SK-N-SH treated with all-trans-retinoic acid at 6 μM for 48 hours (cell line): Measurements from ENCODE around the gene AKAP6.

Experiments used
- ARNTL ChIP-seq: fragments of 450-650 bp; formaldehyde crosslinking; IDR thresholded peaks from 2 replicates; pipeline ENCODE4 v1.5.0; 2020; ENCODE audit warnings: low read depth, mild to moderate bottlenecking, moderate library complexity, borderline replicate concordance
- CSDC2 ChIP-seq: fragments of 250-450 bp; sonication (Bioruptor Pico); IDR thresholded peaks from 2 replicates; pipeline ENCODE4 v1.5.0; 2020; ENCODE audit warnings: mild to moderate bottlenecking, moderate library complexity
- GLIS3 ChIP-seq: fragments of 250-450 bp; sonication (Bioruptor Pico); IDR thresholded peaks from 2 replicates; pipeline ENCODE4 v1.5.0; 2020; ENCODE audit warnings: mild to moderate bottlenecking, moderate library complexity
- PPARA ChIP-seq: fragments of 250-450 bp; sonication (Bioruptor Pico); IDR thresholded peaks from 2 replicates; pipeline ENCODE4 v1.5.0; 2020; ENCODE audit warnings: mild to moderate bottlenecking, borderline replicate concordance
- SNAI2 ChIP-seq: fragments of 250-450 bp; sonication (Bioruptor Pico); IDR thresholded peaks from 2 replicates; pipeline ENCODE4 v1.5.0; 2020; ENCODE audit warnings: mild to moderate bottlenecking, moderate library complexity
- TCF4 ChIP-seq: fragments of 250-450 bp; sonication (Bioruptor Pico); IDR thresholded peaks from 2 replicates; pipeline ENCODE4 v1.8.0; 2021; ENCODE audit warnings: mild to moderate bottlenecking, moderate library complexity, borderline replicate concordance
- TOX ChIP-seq: fragments of 250-450 bp; sonication (Bioruptor Pico); IDR thresholded peaks from 2 replicates; pipeline ENCODE4 v1.8.0; 2021; ENCODE audit warnings: mild to moderate bottlenecking, moderate library complexity, borderline replicate concordance
- ZFP30 ChIP-seq: fragments of 450-650 bp; formaldehyde crosslinking; IDR thresholded peaks from 2 replicates; pipeline ENCODE4 v1.5.0; 2022; ENCODE audit warnings: mild to moderate bottlenecking, moderate library complexity
- TF ChIP-seq, protein P1 (sequence below): fragments of 250-450 bp; sonication (Bioruptor Pico); IDR thresholded peaks from 2 replicates; pipeline ENCODE4 v1.8.0; 2021; ENCODE audit warnings: low read depth, mild to moderate bottlenecking, moderate library complexity, borderline replicate concordance
- TF ChIP-seq, protein P2 (sequence below): fragments of 250-450 bp; sonication (Bioruptor Pico); IDR thresholded peaks from 2 replicates; pipeline ENCODE4 v1.8.0; 2020; ENCODE audit warnings: mild to moderate bottlenecking, moderate library complexity, borderline replicate concordance
- TF ChIP-seq, protein P3 (sequence below): fragments of 250-450 bp; sonication (Bioruptor Pico); IDR thresholded peaks from 2 replicates; pipeline ENCODE4 v1.5.0; 2020; ENCODE audit warnings: mild to moderate bottlenecking, moderate library complexity
- TF ChIP-seq, protein P4 (sequence below): fragments of 250-450 bp; sonication (Bioruptor Pico); IDR thresholded peaks from 2 replicates; pipeline ENCODE4 v1.5.1; 2020; ENCODE audit warnings: low read depth, mild to moderate bottlenecking, moderate library complexity
- TF ChIP-seq, protein P5 (sequence below): fragments of 250-450 bp; sonication (Bioruptor Pico); IDR thresholded peaks from 2 replicates; pipeline ENCODE4 v1.5.1; 2021; ENCODE audit warnings: mild to moderate bottlenecking, moderate library complexity

DNA sequence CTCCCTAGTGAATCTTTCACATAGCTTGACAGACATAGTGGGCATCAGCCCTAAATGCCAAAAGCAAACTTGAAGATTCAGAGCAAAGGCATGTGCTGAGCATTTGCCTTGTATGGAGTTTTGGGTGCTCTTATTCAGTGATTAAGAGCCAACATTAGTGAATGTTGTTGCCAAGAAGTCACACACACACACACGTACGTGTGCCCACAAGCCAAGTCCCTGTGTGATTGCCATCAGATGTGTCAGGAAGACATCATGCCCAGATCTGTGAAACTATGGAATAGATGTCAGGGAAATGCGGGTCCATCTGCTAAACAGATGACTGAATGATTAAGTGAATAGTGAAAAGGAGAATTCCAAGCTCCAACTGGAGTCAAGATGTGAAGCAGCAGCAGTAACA is 149.0 kb downstream of the AKAP6 start:
- TF ChIP-seq ARNTL (CRISPR knock-in tag) (no peak), TOX (CRISPR knock-in tag) (no peak), GLIS3 (CRISPR knock-in tag) (no peak; the same call in 1 of the 2 replicates), TCF4 (CRISPR knock-in tag) (peak; percentile 77), CSDC2 (CRISPR knock-in tag) (0 out of 2 replicates have a peak, but pooled peaks have one; percentile 25), SNAI2 (CRISPR knock-in tag) (no peak), ZFP30 (no peak), PPARA (no peak)
- TF ChIP-seq, protein P1, sequence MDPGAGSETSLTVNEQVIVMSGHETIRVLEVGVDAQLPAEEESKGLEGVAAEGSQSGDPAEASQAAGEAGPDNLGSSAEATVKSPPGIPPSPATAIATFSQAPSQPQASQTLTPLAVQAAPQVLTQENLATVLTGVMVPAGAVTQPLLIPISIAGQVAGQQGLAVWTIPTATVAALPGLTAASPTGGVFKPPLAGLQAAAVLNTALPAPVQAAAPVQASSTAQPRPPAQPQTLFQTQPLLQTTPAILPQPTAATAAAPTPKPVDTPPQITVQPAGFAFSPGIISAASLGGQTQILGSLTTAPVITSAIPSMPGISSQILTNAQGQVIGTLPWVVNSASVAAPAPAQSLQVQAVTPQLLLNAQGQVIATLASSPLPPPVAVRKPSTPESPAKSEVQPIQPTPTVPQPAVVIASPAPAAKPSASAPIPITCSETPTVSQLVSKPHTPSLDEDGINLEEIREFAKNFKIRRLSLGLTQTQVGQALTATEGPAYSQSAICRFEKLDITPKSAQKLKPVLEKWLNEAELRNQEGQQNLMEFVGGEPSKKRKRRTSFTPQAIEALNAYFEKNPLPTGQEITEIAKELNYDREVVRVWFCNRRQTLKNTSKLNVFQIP (CRISPR knock-in tag), result no peak
- TF ChIP-seq, protein P2, sequence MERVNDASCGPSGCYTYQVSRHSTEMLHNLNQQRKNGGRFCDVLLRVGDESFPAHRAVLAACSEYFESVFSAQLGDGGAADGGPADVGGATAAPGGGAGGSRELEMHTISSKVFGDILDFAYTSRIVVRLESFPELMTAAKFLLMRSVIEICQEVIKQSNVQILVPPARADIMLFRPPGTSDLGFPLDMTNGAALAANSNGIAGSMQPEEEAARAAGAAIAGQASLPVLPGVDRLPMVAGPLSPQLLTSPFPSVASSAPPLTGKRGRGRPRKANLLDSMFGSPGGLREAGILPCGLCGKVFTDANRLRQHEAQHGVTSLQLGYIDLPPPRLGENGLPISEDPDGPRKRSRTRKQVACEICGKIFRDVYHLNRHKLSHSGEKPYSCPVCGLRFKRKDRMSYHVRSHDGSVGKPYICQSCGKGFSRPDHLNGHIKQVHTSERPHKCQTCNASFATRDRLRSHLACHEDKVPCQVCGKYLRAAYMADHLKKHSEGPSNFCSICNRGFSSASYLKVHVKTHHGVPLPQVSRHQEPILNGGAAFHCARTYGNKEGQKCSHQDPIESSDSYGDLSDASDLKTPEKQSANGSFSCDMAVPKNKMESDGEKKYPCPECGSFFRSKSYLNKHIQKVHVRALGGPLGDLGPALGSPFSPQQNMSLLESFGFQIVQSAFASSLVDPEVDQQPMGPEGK (CRISPR knock-in tag), result no peak
- TF ChIP-seq, protein P3, sequence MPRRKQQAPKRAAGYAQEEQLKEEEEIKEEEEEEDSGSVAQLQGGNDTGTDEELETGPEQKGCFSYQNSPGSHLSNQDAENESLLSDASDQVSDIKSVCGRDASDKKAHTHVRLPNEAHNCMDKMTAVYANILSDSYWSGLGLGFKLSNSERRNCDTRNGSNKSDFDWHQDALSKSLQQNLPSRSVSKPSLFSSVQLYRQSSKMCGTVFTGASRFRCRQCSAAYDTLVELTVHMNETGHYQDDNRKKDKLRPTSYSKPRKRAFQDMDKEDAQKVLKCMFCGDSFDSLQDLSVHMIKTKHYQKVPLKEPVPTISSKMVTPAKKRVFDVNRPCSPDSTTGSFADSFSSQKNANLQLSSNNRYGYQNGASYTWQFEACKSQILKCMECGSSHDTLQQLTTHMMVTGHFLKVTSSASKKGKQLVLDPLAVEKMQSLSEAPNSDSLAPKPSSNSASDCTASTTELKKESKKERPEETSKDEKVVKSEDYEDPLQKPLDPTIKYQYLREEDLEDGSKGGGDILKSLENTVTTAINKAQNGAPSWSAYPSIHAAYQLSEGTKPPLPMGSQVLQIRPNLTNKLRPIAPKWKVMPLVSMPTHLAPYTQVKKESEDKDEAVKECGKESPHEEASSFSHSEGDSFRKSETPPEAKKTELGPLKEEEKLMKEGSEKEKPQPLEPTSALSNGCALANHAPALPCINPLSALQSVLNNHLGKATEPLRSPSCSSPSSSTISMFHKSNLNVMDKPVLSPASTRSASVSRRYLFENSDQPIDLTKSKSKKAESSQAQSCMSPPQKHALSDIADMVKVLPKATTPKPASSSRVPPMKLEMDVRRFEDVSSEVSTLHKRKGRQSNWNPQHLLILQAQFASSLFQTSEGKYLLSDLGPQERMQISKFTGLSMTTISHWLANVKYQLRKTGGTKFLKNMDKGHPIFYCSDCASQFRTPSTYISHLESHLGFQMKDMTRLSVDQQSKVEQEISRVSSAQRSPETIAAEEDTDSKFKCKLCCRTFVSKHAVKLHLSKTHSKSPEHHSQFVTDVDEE (CRISPR knock-in tag), result no peak
- TF ChIP-seq, protein P4, sequence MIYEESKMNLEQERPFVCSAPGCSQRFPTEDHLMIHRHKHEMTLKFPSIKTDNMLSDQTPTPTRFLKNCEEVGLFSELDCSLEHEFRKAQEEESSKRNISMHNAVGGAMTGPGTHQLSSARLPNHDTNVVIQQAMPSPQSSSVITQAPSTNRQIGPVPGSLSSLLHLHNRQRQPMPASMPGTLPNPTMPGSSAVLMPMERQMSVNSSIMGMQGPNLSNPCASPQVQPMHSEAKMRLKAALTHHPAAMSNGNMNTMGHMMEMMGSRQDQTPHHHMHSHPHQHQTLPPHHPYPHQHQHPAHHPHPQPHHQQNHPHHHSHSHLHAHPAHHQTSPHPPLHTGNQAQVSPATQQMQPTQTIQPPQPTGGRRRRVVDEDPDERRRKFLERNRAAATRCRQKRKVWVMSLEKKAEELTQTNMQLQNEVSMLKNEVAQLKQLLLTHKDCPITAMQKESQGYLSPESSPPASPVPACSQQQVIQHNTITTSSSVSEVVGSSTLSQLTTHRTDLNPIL, result no peak
- TF ChIP-seq, protein P5, sequence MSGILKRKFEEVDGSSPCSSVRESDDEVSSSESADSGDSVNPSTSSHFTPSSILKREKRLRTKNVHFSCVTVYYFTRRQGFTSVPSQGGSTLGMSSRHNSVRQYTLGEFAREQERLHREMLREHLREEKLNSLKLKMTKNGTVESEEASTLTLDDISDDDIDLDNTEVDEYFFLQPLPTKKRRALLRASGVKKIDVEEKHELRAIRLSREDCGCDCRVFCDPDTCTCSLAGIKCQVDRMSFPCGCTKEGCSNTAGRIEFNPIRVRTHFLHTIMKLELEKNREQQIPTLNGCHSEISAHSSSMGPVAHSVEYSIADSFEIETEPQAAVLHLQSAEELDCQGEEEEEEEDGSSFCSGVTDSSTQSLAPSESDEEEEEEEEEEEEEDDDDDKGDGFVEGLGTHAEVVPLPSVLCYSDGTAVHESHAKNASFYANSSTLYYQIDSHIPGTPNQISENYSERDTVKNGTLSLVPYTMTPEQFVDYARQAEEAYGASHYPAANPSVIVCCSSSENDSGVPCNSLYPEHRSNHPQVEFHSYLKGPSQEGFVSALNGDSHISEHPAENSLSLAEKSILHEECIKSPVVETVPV (CRISPR knock-in tag), result no peak
